CD4-positive, alpha-beta T cell treated with Interleukin-4 for 4 hours (primary cell): Measurements from ENCODE around the gene SDC3.

Experiments used
- DNase-seq: peaks from one replicate; pipeline ENCODE4 v3.0.0-alpha.2; 2020

Gene SDC3

DNA sequence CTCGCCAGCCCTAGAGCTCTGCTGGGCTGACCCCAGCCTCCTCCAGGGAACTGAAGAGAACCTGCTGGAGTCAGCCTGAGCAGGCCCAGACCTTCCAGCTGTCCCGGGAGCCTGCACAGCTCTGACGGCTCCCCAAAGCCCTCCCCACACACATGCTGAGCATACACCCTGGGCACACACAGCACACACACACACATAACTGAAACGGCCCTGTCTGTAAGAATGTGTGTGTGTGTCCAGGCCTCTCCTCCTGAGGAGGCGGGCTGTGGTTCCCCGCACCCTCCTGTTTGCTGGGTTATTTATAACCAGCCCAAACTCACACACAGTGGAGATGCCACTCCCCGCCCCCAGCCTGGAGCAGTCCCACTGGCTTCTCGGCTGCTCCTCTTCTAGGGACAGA, 20.2 kb downstream of the SDC3 start:
- DNase-seq: no peak

DNA sequence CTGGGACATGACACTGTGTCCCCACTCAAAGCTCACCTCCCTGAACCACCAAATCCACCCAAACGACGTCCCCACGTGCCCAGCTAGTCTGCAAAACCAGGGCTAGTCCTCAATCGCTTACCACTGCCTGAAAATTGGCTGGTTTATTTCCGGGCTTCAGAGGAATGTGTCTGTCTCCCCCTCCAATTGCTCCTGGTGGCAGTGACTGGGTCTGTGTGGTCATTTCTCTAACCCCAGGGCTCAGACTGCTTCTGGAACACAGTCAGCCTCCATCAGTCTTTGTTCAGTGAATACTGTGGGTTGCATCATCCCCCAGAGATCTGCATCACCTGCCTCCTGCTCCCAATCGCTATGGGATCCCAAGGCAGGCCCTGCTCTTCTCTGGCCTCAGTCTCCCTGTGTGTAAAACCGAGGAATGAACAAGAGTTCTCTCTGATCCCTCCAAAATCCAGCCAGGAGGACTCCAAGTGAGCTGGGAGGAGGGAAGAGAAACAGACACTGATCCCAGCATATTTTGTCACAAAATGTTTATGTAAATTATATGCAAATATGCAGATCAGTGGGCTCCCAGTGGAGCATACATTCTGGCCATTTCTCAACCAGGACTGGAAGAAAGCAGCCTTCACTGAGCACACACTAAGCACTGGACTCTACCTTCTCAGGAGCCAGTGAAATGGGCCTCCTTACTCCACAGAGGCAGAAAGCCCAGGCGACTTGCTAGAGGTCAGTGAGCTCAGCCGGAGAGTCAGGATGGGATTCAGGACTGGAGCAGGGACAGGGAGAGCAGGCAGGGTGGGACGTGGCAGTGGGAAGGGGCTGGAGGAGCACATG, 20.9 kb downstream of the SDC3 start:
- DNase-seq: no peak

GRCh38 chr1:30886710-30887428, 21.7 kb downstream of the SDC3 start:
- no peak for DNase-seq

GRCh38 chr1:30885570-30886522, 22.7 kb downstream of the SDC3 start:
- no peak for DNase-seq

- DNase-seq: no peak
Observed at GRCh38 chr1:30884723-30885122, 23.8 kb downstream of the SDC3 start.

DNA sequence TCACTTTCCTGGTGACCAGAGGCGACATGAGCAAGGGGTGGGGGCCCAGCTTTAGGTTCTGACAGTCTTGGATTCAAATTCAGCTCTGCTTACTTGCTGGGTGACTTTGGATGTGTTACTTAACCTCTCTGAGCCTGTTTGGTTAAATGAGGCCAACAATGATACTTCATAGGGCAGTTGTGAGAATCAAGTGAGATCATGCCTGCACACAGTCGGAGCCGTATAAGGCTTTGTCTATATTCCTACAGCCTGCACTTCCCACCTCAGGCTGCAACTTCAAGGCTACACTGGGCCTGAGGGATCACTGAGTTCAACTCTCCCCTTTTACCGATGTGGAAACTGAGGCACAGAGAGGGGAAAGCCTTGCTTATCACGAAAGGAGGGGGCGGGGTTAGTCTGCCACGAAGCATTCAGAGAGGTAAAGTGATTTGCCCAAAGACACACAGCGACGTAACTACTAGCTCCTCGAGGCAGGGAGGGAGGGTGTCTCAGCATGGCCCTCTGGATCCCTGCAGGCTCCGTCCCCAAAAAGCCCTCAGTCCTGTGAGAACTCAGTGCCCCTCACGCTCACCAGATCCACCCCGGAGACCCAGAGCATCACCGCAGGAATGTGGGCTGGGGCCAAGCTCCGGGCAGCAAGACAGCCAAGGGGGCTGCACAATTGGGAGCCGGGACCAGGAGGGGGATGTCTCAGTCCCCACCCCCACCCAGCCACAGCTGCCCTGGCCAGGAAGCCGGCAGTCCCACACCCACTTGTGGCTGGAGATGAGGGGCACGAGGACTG, 25.0 kb downstream of the SDC3 start:
- DNase-seq: no peak

DNA sequence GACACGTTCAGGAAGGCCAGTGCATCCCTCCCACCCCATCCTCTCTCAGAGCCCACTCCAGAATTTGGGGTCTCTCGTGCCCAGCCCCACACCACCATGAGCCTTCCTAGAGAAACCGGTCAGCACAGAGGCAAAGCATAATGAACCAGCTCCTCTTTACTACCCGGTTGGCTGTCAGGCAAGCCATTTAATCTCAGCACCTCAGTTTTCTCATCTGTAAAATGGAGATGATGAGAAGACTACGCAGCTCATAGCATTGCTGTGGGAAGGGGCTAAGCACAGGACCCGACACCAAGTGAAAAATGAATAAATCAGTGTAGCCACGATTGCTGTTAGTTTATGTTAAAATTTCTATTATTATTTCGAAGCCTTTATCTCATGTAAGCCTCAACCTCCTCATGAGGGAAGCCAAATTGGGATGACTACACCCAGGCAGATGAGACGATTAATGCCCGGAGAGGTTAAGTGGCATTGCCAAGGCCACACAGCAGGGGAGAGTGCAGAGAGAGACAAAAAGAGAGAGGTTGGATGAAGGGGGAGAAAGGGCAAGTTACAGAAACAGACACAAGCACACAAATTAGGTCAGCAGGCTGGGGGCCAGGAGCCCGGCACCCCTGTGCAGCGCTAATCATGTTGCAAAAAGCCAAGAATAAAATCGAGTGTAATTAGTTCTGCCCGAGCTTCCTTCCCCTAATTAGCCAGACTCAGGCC, 25.7 kb downstream of the SDC3 start:
- no peak for DNase-seq

GRCh38 chr1:30881319-30882181, 27.0 kb downstream of the SDC3 start:
- DNase-seq: no peak

GRCh38 chr1:30880678-30881318, 27.8 kb downstream of the SDC3 start:
- no peak for DNase-seq

GRCh38 chr1:30879940-30880677, 28.4 kb downstream of the SDC3 start:
- no peak for DNase-seq

DNA sequence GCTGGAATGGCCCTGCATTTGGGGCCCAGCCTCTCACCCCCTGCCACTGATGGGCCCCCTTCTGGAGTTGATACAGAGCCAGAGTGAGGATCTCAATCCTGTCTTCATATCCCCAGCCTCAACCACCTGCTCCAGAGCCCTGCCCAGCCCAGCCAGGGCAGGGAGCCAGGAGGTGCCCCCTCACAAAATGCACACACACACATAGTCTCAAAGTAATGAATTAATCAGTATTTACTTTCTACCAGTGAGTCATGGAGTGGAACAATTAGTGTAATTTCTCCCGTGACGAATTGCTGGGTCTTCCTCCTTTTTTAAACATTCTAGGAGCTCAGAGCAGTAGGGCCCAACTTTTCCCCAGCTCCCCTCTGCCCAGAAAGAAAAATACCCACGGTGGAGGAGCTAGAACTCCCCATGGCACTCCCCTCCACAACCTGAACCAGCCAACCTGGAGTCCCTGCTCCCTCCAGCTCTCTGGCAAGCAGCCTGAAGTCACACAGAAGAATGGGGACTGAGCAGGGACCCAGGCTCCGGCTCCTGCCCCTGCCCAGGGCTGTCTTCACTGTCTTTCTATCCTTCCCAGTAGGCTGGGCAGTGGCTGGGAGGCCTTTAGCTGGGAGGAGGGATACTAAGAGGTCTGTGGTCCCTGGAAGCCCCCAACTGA, 29.3 kb downstream of the SDC3 start:
- DNase-seq: no peak

- DNase-seq: no peak
Observed at GRCh38 chr1:30878559-30878958, 30.0 kb downstream of the SDC3 start.

GRCh38 chr1:30878016-30878415, 30.5 kb downstream of the SDC3 start:
- DNase-seq: no peak

DNA sequence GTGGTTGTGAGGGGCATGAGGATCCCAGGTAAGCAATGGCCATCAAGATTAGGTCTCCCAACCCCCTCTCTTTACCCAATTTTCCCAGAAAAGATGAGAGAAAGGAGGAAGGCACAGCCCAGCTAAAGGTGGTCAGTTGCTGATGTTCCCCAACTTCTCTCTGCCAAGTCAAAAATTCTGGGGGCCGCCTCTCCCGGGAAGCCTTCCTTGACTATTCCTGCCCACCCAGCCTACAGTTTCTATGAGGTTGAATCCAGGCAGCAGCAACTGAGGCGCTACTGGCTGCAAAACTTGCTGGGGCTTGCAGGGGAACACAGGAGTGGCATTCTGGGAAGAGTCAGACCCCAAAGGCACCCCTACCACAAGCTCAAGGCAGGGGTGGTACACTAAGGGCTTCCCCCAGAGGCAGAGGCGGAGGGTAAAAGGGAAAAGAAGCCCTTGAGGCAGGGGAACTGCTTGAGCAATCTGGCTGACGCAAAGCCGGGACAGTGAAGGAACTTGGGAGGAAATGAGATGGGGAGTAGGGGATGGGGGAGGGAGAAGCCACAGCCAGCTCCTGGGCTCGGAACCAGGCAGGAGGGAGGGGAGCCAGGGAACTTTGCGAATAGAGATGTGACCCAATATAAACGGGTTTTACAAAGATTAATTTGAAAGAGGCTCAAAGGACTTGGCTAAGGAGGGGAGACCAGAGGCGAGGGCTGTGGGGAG, 31.2 kb downstream of the SDC3 start:
- DNase-seq: no peak

GRCh38 chr1:30876451-30877204, 31.9 kb downstream of the SDC3 start:
- DNase-seq: no peak

GRCh38 chr1:30875916-30876315, 32.6 kb downstream of the SDC3 start:
- no peak for DNase-seq

DNA sequence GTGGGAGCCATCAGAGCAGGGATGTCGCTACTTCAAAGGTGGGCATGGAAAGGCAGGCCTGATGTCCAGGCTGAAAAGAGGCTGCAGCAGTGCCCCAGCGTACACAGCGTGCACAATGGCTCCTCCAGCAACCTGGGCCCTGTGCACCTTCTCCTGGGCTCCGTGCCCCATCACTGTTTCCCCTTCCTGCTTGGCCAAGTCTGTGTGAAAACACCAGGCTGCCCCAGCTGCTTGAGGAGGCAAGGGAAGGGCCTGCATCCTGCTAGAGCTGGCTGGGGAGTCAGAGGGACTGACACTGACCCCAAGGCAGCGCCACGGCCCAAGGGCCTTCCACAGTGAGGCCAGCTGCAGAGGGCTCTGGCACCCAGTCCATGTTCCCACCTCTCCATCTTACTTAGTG, 33.4 kb downstream of the SDC3 start:
- no peak for DNase-seq
